NCI-H1436 (cell line): ENCODE results near the gene SELENOS.
"Not testable (repeated sequence)": the region's sequence is repeated elsewhere in the genome, so short reads cannot be mapped to it uniquely, and the experiment has no call there.

Experiments
- DNase-seq: peaks from one replicate; lab custom pipeline; 2025; lab: John Stamatoyannopoulos, UW

The SELENOS gene

GRCh38 chr15:101309436-101310160, 32.3 kb upstream of the SELENOS start:
- no peak for DNase-seq

DNA sequence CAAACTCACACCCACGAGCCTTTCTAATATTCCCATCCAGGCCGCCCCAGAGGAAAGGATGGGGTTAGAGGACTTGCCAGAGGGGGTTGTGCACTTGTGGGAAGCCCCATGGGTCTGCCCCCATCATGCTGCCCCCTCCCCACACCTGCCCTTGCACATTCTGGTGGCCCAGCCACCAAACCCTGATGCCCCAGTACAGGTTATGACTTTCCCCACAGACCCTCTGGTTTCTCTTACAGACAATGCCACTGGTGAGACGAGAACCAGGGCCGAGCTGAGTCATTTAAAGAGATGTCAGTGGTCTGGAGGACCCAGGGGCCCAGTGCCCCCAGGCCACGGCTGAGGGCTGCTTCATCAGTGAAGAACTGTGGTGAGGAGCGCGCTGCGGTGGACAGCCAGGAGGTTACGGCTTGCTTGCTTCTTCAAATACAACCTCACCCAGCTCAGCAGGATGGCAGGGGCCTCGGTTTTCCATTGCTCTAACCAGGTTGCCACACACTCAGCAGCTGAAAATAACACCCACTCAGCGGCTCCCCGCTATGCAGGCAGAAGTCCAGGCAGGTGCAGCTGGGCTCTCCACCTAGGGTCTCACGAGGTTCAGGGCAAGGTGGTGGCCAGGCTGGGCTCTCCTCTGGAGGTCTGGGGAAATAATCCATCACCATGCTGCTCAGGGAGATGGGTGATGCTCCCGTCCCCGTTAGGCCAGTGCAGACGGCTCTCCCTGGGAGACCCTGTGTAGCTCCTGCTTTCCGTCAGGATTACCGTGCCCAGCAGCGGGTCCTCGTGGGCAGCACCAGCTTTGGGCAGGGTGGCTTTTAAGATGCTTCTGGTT, 31.5 kb upstream of the SELENOS start:
- no peak for DNase-seq

- no peak for DNase-seq
These were observed 30.8 kb upstream of the SELENOS start for GRCh38 chr15:101307897-101308603.

- DNase-seq = no peak
These were observed 30.0 kb upstream of the SELENOS start for GRCh38 chr15:101307048-101307896.

GRCh38 chr15:101306341-101307047, 29.2 kb upstream of the SELENOS start:
- no peak for DNase-seq

- DNase-seq = no peak
These were observed 28.6 kb upstream of the SELENOS start for GRCh38 chr15:101305820-101306255.

DNA sequence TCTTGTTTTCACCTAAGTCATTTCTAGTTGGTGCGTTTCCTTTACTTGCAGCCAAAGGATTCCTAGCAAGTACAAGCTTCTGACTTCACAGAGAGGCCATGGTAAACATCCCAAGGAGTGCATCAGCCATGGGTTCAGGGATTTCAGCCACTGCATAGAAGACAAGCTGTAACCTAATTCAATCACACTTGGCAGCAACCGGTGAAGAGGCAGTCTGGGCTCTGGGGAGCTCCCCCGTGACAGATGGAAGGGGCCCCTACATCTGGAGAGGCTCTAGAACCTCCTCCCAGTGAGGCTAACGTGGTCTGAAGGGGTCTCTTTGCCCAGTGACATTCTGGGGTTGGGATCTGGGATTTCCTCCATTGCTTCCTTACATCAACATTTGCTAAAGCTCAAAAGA, 26.1 kb upstream of the SELENOS start:
- no peak for DNase-seq

DNA sequence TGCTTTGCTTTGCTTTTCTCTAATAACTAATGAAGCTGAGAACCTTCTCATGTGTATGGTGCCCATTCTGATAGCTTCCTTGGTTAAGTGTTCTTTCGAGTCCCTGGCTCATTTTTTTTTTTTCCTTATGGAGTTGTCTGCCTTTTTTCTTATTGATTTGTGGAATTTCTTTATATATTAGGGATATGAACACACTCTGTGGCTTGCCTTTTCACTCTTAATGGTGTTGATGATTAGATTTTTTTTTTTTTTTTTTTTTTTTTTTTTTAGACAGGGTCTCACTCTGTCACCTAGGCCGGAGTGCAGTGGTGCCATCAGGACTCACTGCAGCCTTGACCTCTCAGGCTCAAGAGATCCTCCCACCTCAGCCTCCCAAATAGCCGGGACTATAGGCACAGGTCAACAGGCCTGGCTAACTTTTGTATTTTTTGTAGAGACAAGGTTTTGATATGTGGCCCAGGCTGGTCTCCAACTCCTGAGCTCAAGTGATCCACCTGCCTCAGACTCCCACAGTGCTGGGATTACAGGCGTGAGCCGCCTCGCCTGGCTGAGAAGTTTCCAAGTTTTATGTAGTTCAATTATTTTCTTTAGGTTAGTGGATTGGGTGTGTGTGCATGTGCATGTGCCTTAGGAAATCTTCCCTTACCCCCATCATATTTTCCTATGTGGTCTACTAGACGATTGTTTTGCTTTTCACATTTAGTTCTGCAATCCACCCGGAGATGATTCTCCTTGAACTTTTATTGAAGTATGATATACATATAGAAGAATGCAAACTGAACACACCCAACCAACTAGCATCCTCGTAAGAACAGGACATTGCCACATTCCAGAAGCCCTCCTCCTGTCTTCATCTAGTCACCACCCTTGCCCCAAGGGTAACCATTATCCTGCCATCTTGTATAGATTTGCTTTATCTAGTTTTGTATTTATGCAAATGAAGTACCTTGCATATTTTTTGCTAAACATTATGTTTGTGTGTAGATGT, 19.4 kb upstream of the SELENOS start:
- no peak for DNase-seq

GRCh38 chr15:101295607-101296161, 18.4 kb upstream of the SELENOS start:
- DNase-seq = no peak

DNA sequence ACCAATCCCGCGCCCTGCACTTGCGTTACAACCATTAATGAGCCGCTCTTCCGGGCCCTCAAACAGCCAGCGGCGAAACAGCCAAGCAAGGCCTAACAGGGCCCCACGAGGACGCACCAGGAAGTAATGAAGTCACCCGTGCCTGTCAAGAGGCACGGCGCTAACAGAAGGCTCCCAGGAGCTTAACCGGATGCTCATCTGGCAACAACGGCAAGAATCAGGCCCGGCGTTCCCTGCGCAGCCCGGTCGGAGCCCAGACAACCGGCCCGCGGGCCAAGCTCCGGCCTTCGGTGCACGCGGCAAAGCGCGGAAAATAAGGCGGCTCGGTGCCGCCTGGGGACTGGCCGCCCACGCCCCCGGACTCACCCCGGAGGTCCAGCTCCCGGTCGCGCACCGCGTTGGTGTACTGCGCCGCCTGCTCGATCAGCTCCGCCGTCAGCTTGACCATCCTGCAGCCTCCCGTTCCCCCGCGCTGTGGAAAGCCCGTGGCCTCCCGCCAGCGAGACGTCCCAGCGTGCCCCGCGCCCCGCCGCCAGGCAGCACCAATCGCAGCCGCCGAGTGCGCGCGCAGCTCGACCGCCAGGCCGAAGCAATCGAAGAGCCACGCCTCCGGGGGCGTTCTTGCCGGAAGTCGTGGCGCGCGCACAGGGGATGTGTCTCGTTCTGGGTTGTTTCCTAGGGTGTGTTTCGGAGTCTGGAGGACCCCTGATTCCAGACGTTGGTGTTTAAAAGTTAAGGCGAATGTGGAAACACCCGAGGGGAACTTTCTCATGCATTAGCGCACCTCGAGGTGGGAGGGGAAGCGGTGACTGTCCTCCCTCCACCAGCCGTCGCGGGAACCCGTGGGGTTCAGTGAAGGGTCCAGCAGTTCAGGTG, 17.7 kb upstream of the SELENOS start, which contains the start of gene SNRPA1:
Gene SNRPA1 (minus strand): TSS at position 518 of the 876 bp plus-strand sequence. CDS start 70 bp downstream, at position 448.
- DNase-seq = peak; percentile 79

DNA sequence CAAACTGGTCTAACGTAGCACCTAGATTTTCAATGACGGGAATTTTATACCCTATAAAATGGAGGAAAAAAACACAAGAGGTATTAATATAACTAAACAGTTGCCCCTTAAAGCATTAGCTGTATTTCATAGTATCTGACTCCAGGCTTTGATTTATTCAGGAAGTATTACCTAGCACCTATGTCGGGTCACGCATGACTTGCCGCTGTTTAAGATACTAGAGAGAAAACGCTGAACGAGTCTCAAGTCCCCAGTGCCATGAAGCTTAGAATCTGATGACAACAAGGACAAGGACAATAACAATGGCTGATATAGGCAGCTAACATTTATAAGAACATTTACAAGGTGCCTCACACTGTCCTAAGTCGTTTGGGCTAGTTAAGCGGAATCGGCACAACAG, 15.8 kb upstream of the SELENOS start:
- DNase-seq = no peak

DNA sequence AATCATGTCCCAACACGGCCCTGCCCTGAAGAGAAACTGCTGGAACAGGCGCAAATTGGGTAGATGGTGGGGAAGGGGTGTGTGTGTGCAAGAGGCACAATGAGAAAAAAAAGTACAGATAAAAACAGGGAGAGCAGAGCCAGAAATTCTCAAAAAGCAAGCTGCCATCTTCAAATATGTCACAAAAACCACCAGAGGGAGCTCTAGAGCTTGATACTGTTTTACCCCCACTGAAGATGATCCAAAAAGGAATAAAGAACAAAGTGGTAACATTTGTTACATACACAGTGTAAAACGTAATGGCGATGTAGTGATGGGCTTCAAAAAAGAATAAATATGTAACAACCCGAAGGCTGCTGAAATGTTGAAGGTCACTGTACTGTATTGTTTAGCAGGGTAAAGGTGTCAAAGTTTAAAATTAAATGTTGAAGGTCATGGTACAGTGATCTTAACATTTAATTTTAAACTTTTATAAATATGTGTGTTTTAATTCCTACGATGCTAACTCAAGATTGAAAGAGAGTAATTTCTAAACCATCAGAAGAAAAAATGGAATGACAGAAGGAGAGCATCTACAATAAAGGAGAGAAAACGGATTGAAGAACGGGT, 11.7 kb upstream of the SELENOS start:
- DNase-seq = peak; percentile 21

- not testable (repeated sequence) for DNase-seq
These were observed 10.1 kb upstream of the SELENOS start for GRCh38 chr15:101287342-101287741.

GRCh38 chr15:101286471-101287114, 9.3 kb upstream of the SELENOS start:
- no peak for DNase-seq

- DNase-seq = no peak
These were observed 6.6 kb upstream of the SELENOS start for GRCh38 chr15:101283931-101284330.

- no peak for DNase-seq
These were observed 2.7 kb upstream of the SELENOS start for GRCh38 chr15:101280007-101280406.

- DNase-seq = no peak
These were observed 769 bp upstream of the SELENOS start for GRCh38 chr15:101277943-101278564.
